T-helper 2 cell treated with Interferon-gamma antibody and Interleukin-4, amounts not matched to agents 5 μg/mL and 100 μg/mL, for 36 hours (primary cell): ENCODE data around the gene CFD.
A peak's percentile ranks its signal among the peaks of the same experiment; 100 is the strongest.
"Not testable (repeated sequence)": the region's sequence is repeated elsewhere in the genome, so short reads cannot be mapped to it uniquely, and the experiment has no call there.

Source experiments
- DNase-seq: peaks from one replicate; pipeline ENCODE4 v3.0.0; 2021; ENCODE audit warnings: low spot score
- H3K27ac Mint-ChIP-seq: one replicate; pipeline ENCODE4 v1.8.0; 2021; ENCODE audit warnings: mild to moderate bottlenecking, mixed read lengths
- H3K27me3 Mint-ChIP-seq: one replicate; pipeline ENCODE4 v1.8.0; 2021; ENCODE audit warnings: low read depth, mixed read lengths
- H3K36me3 Mint-ChIP-seq: one replicate; pipeline ENCODE4 v1.8.0; 2021; ENCODE audit warnings: low read depth, mixed read lengths
- H3K4me1 Mint-ChIP-seq: one replicate; pipeline ENCODE4 v1.8.0; 2021; ENCODE audit warnings: low read depth, mixed read lengths
- H3K4me3 Mint-ChIP-seq: one replicate; pipeline ENCODE4 v1.8.0; 2022; ENCODE audit warnings: mild to moderate bottlenecking, moderate library complexity, mixed read lengths
- H3K9me3 Mint-ChIP-seq: one replicate; pipeline ENCODE4 v1.8.0; 2021; ENCODE audit warnings: mixed read lengths

CFD gene

GRCh38 chr19:853614-854220 lies 5.7 kb upstream of the CFD start:
- not testable (repeated sequence) for H3K4me3 Mint-ChIP-seq, H3K27ac Mint-ChIP-seq, H3K9me3 Mint-ChIP-seq, H3K36me3 Mint-ChIP-seq, H3K27me3 Mint-ChIP-seq, H3K4me1 Mint-ChIP-seq, DNase-seq

DNA sequence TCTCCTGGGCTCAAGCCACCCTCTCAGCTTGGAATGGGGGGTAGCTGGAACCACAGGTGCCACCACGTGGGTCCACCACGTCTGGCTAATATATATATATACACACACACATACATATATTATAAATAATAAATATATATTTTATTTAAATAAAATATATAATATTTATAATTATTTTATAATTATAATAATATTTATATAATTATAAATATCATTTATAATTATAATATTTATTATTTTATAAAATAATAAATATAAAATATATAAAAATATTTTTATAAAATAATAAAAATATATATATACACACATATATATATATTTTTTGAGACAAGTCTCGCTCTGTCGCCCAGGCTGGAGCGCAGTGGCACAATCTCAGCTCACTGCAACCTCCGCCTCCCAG lies 4.9 kb upstream of the CFD start:
- H3K9me3 Mint-ChIP-seq: no peaks in the 10 kb centered on the region
- no peak overlapping the region for H3K4me3 Mint-ChIP-seq
- H3K4me1 Mint-ChIP-seq: peaks cover 2% of the 10 kb centered on the region
- no peaks in the 10 kb centered on the region for H3K36me3 Mint-ChIP-seq
- H3K27me3 Mint-ChIP-seq: peaks cover 9% of the 10 kb centered on the region
- no peak overlapping the region for H3K27ac Mint-ChIP-seq
- DNase-seq: no peak

GRCh38 chr19:855142-855541 lies 4.3 kb upstream of the CFD start:
- Mint-ChIP-seq H3K4me3 (no peak overlapping the region), H3K36me3 (no peaks in the 10 kb centered on the region), H3K27ac (no peak overlapping the region), H3K27me3 (peaks cover 15% of the 10 kb centered on the region), H3K4me1 (peaks cover 2% of the 10 kb centered on the region), H3K9me3 (no peaks in the 10 kb centered on the region)
- DNase-seq: no peak

DNA sequence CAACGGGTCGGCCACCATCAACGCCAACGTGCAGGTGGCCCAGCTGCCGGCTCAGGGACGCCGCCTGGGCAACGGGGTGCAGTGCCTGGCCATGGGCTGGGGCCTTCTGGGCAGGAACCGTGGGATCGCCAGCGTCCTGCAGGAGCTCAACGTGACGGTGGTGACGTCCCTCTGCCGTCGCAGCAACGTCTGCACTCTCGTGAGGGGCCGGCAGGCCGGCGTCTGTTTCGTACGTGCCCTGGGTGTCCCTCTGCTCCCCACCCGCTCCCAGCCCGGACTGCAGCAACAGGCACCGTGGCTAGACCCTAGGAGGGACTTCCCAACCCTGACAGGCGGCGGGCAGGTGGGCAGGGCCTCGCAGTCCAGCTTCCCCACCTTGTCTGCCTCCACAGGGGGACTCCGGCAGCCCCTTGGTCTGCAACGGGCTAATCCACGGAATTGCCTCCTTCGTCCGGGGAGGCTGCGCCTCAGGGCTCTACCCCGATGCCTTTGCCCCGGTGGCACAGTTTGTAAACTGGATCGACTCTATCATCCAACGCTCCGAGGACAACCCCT lies 3.8 kb upstream of the CFD start:
- Mint-ChIP-seq H3K9me3 (no peaks in the 10 kb centered on the region), H3K27ac (no peak overlapping the region), H3K27me3 (peaks cover 15% of the 10 kb centered on the region), H3K4me1 (peaks cover 2% of the 10 kb centered on the region), H3K4me3 (no peak overlapping the region), H3K36me3 (no peaks in the 10 kb centered on the region)
- no peak for DNase-seq

- DNase-seq: no peak
- H3K4me1 Mint-ChIP-seq: peaks cover 7% of the 10 kb centered on the region
- H3K27me3 Mint-ChIP-seq: peaks cover 15% of the 10 kb centered on the region
- H3K9me3 Mint-ChIP-seq: no peaks in the 10 kb centered on the region
- H3K4me3 Mint-ChIP-seq: no peak overlapping the region
- no peaks in the 10 kb centered on the region for H3K36me3 Mint-ChIP-seq
- H3K27ac Mint-ChIP-seq: no peak overlapping the region
Measured at GRCh38 chr19:858284-858683, 1.2 kb upstream of the CFD start.

DNA sequence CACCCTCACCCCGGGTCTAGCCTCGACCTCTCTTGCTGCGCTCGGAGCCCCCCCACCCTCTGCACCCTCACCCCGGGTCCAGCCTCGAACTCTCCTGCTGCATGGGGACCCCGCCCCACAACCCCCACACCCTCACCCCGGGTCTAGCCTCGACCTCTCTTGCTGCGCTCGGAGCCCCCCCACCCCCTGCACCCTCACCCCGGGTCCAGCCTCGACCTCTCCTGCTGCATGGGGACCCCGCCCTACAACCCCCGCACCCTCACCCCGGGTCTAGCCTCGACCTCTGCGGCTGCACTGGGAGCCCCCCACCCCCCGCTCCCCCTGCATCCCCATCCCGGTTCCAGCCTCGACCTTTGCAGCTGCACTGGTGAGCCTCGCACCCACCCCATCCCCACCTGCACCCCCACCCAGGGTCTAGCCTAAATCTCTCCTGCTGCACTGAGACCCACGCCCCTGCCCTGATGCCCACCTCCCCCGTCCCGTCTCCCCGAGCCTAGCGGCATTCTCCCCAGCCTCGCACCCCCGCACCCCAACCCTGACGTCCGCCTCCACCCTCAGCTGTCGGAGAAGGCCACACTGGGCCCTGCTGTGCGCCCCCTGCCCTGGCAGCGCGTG lies 1.8 kb downstream of the CFD start:
- peaks cover 11% of the 10 kb centered on the region for H3K4me1 Mint-ChIP-seq
- H3K4me3 Mint-ChIP-seq: no peak overlapping the region
- no peak overlapping the region for H3K27ac Mint-ChIP-seq
- DNase-seq: no peak
- H3K27me3 Mint-ChIP-seq: peaks cover 12% of the 10 kb centered on the region
- no peaks in the 10 kb centered on the region for H3K9me3 Mint-ChIP-seq
- H3K36me3 Mint-ChIP-seq: peaks cover 2% of the 10 kb centered on the region

DNA sequence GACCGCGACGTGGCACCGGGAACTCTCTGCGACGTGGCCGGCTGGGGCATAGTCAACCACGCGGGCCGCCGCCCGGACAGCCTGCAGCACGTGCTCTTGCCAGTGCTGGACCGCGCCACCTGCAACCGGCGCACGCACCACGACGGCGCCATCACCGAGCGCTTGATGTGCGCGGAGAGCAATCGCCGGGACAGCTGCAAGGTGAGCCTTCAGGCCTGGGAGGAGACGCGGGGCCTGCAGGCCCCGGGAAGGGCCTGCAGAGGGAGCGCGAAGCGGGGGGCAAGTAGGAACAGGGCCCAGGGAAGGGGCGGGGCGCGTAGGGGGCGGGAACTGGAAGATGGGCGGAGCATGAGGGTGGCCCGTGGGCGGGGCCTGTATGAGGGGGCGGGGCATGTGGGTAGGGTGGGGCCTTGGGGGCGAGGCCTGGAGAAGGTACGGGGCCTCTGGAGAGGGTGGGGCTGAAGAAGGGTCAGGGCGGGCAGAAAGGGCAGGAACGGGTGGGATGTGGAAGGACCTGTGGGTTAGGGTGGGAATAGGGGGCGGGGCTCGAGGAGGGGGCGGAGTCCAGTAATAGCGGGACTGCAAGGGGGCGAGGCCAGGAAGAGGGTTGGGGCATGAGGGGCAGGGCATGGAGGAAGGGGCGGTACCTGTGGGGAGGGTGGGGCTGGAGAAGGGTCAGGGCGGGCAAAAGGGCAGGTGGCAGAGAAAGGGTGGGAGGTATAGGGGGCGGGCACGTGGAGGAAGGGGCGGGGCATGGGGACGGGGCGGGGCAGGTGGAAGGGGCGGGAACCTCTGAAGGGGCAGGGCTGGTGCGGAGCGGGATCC lies 2.5 kb downstream of the CFD start:
- Mint-ChIP-seq H3K27ac (peak overlapping the region; percentile 73), H3K9me3 (no peaks in the 10 kb centered on the region), H3K4me1 (peaks cover 11% of the 10 kb centered on the region), H3K4me3 (peak overlapping the region; percentile 66), H3K27me3 (peaks cover 12% of the 10 kb centered on the region), H3K36me3 (peaks cover 2% of the 10 kb centered on the region)
- peak; percentile 48 for DNase-seq

DNA sequence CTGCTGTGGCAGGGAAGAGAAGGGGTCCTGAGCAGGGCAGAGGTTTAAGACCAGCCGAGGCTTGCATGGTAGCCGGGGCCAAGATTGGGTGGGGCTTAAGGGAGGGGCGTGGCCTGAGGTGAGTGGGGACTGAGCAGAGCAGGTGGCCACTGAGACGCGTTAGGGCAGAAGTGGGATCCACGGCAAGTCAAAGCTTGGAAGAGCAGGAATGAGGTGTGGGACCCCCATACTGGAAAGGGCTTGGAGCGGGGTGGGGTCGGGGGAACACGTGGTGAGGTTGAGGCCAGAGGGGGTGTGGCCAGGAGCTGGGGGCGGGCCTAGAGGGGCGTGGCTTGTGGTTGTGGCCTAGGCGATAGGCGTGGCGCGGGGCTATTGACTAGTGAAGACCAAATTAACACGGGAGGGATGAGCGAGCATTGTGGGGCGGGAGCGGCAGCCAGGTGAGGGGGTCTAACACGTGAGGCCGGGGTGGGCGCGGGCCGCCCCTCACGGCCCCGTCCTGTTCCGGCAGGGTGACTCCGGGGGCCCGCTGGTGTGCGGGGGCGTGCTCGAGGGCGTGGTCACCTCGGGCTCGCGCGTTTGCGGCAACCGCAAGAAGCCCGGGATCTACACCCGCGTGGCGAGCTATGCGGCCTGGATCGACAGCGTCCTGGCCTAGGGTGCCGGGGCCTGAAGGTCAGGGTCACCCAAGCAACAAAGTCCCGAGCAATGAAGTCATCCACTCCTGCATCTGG lies 3.3 kb downstream of the CFD start:
- H3K27ac Mint-ChIP-seq: peak overlapping the region; percentile 82
- peak; percentile 69 for DNase-seq
- no peaks in the 10 kb centered on the region for H3K9me3 Mint-ChIP-seq
- H3K4me3 Mint-ChIP-seq: peak overlapping the region; percentile 74
- peaks cover 6% of the 10 kb centered on the region for H3K36me3 Mint-ChIP-seq
- peaks cover 10% of the 10 kb centered on the region for H3K4me1 Mint-ChIP-seq
- peaks cover 10% of the 10 kb centered on the region for H3K27me3 Mint-ChIP-seq

- peak overlapping the region; percentile 74 for H3K4me3 Mint-ChIP-seq
- H3K36me3 Mint-ChIP-seq: peaks cover 6% of the 10 kb centered on the region
- peaks cover 10% of the 10 kb centered on the region for H3K4me1 Mint-ChIP-seq
- H3K27ac Mint-ChIP-seq: peak overlapping the region; percentile 82
- H3K9me3 Mint-ChIP-seq: no peaks in the 10 kb centered on the region
- DNase-seq: no peak
- H3K27me3 Mint-ChIP-seq: peaks cover 10% of the 10 kb centered on the region
Measured at GRCh38 chr19:863315-863620, 3.8 kb downstream of the CFD start.

DNA sequence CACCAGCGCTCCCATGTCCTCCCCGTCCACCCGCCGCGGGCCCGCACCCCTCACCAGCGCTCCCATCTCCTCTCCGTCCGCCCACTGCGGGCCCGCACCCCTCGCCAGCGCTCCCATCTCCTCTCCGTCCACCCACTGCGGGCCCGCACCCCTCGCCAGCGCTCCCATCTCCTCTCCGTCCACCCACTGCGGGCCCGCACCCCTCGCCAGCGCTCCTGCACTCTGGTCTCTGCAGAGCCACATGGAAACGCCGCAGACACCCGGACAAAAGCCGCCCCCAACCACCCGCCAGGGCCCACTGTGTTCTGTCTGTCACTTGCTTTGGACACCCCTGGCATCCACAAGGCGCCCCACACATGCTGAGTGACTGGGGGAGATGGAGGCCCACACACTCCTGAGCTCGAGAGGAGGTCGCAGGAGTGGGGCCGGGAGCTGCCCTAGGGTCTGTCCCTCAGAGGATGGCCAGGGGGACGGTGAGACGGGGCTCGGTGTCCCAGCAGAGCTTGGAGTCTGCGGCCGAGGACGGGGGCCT lies 7.4 kb downstream of the CFD start:
- H3K9me3 Mint-ChIP-seq: no peaks in the 10 kb centered on the region
- H3K27me3 Mint-ChIP-seq: no peaks in the 10 kb centered on the region
- peaks cover 16% of the 10 kb centered on the region for H3K36me3 Mint-ChIP-seq
- H3K4me3 Mint-ChIP-seq: no peak overlapping the region
- peaks cover 10% of the 10 kb centered on the region for H3K4me1 Mint-ChIP-seq
- no peak for DNase-seq
- no peak overlapping the region for H3K27ac Mint-ChIP-seq

GRCh38 chr19:867301-867793 lies 7.9 kb downstream of the CFD start:
- H3K4me3 Mint-ChIP-seq: no peak overlapping the region
- peaks cover 11% of the 10 kb centered on the region for H3K4me1 Mint-ChIP-seq
- no peak overlapping the region for H3K27ac Mint-ChIP-seq
- H3K27me3 Mint-ChIP-seq: no peaks in the 10 kb centered on the region
- DNase-seq: no peak
- H3K9me3 Mint-ChIP-seq: no peaks in the 10 kb centered on the region
- H3K36me3 Mint-ChIP-seq: peaks cover 16% of the 10 kb centered on the region

DNA sequence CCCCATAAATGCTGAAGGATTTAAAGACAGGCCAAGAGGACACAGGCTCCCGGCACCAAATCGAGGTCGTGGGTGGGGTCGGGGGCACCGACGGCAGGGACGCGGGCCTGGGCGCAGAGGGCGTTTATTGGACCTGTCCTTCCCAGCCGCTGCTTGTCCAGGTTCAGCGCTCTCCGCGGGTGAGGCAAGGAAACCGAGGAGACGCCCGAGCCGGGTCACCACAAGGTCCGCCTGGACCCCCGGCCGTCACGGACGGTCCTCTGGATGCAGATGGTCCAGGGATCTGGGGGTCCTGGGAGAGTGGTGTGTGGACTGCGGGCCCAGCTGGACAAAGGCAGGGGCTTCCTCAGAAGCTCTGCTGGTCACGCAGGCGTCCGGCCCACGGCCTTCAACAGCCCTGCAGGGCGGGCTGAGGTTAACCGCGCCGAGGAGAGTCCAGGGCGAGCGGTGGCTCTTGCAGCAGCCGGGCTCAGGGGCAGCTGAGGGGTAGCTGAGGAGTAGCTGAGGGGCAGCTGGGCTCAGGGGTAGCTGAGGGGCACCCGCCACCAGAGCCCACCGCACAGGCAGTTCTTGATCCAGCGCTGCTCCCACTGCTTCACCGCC lies 8.5 kb downstream of the CFD start:
- Mint-ChIP-seq H3K27me3 (no peaks in the 10 kb centered on the region), H3K36me3 (peaks cover 19% of the 10 kb centered on the region), H3K9me3 (no peaks in the 10 kb centered on the region)

More for the DNA sequence above, 8.5 kb downstream of the CFD start:
- peaks cover 11% of the 10 kb centered on the region for H3K4me1 Mint-ChIP-seq
- H3K4me3 Mint-ChIP-seq: no peak overlapping the region
- no peak for DNase-seq
- H3K27ac Mint-ChIP-seq: no peak overlapping the region
